Measurements from ENCODE around the gene NCK1.

Gene NCK1

GRCh38 chr3:136903899-136904298, 41.9 kb downstream of the NCK1 start (continued):
- TF ChIP-seq, protein P1, sequence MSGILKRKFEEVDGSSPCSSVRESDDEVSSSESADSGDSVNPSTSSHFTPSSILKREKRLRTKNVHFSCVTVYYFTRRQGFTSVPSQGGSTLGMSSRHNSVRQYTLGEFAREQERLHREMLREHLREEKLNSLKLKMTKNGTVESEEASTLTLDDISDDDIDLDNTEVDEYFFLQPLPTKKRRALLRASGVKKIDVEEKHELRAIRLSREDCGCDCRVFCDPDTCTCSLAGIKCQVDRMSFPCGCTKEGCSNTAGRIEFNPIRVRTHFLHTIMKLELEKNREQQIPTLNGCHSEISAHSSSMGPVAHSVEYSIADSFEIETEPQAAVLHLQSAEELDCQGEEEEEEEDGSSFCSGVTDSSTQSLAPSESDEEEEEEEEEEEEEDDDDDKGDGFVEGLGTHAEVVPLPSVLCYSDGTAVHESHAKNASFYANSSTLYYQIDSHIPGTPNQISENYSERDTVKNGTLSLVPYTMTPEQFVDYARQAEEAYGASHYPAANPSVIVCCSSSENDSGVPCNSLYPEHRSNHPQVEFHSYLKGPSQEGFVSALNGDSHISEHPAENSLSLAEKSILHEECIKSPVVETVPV (CRISPR knock-in tag; IDR thresholded peaks at IDR 0.05), result no peak

- TF ChIP-seq, protein P1 (CRISPR knock-in tag; IDR thresholded peaks at IDR 0.05), result no peak
- TF ChIP-seq, protein P2, sequence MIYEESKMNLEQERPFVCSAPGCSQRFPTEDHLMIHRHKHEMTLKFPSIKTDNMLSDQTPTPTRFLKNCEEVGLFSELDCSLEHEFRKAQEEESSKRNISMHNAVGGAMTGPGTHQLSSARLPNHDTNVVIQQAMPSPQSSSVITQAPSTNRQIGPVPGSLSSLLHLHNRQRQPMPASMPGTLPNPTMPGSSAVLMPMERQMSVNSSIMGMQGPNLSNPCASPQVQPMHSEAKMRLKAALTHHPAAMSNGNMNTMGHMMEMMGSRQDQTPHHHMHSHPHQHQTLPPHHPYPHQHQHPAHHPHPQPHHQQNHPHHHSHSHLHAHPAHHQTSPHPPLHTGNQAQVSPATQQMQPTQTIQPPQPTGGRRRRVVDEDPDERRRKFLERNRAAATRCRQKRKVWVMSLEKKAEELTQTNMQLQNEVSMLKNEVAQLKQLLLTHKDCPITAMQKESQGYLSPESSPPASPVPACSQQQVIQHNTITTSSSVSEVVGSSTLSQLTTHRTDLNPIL (CRISPR knock-in tag; IDR thresholded peaks at IDR 0.05; ENCODE audit: low read depth), result no peak
- TF ChIP-seq RARB (CRISPR knock-in tag; IDR thresholded peaks at IDR 0.05) (no peak), SNAI2 (CRISPR knock-in tag; IDR thresholded peaks at IDR 0.05) (no peak), ZNF70 (CRISPR knock-in tag; IDR thresholded peaks at IDR 0.05) (no peak), ZNF8 (CRISPR knock-in tag; IDR thresholded peaks at IDR 0.05) (no peak), TOX (CRISPR knock-in tag; IDR thresholded peaks at IDR 0.05; ENCODE audit: borderline replicate concordance) (no peak), OSR1 (CRISPR knock-in tag; IDR thresholded peaks at IDR 0.05) (no peak), CSDC2 (CRISPR knock-in tag; IDR thresholded peaks at IDR 0.05) (no peak), ZNF565 (CRISPR knock-in tag; conservative IDR thresholded peaks at IDR 0.05; ENCODE audit: low read depth) (no peak), BACH2 (CRISPR knock-in tag; IDR thresholded peaks at IDR 0.05; ENCODE audit: borderline replicate concordance) (no peak), ARNTL (CRISPR knock-in tag; IDR thresholded peaks at IDR 0.05; ENCODE audit: borderline replicate concordance, low read depth) (no peak), ZFP30 (CRISPR knock-in tag; IDR thresholded peaks at IDR 0.05) (no peak), ZFP3 (CRISPR knock-in tag; IDR thresholded peaks at IDR 0.05) (no peak), TCF4 (CRISPR knock-in tag; IDR thresholded peaks at IDR 0.05; ENCODE audit: borderline replicate concordance) (no peak), TSHZ2 (CRISPR knock-in tag; IDR thresholded peaks at IDR 0.05) (no peak), GLIS3 (CRISPR knock-in tag; IDR thresholded peaks at IDR 0.05) (no peak)
- no peak for ATAC-seq
Observed at GRCh38 chr3:136904746-136905145, 42.7 kb downstream of the NCK1 start.

DNA sequence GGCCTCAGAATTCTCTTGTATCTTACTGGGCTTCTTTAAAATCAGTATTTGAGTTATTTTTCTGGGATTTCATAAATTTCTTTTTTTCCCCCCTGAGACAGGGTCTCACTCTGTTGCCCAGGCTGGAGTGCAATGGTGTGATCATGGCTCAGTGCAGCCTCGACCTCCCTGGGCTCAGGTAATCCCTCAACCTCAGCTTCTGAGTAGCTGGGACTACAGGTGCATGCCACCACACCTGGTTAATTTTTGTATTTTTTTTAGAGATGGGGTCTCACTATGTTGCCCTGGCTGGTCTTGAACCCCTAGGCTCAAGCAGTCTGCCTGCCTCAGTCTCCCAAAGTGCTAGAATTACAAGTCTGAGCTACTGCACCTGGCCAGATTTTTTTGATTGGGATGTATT, 43.5 kb downstream of the NCK1 start:
- ATAC-seq, result no peak
- TF ChIP-seq RARB (CRISPR knock-in tag; IDR thresholded peaks at IDR 0.05), result no peak

GRCh38 chr3:136906725-136907124, 44.7 kb downstream of the NCK1 start:
- TF ChIP-seq ZNF8 (CRISPR knock-in tag; IDR thresholded peaks at IDR 0.05) (no peak), PATZ1 (CRISPR knock-in tag; IDR thresholded peaks at IDR 0.05; ENCODE audit: borderline replicate concordance) (no peak), TCF4 (CRISPR knock-in tag; IDR thresholded peaks at IDR 0.05; ENCODE audit: borderline replicate concordance) (no peak), OSR1 (CRISPR knock-in tag; IDR thresholded peaks at IDR 0.05) (no peak), SNAI2 (CRISPR knock-in tag; IDR thresholded peaks at IDR 0.05) (no peak), CSDC2 (CRISPR knock-in tag; IDR thresholded peaks at IDR 0.05) (no peak), ZFP3 (CRISPR knock-in tag; IDR thresholded peaks at IDR 0.05) (no peak), BACH2 (CRISPR knock-in tag; IDR thresholded peaks at IDR 0.05; ENCODE audit: borderline replicate concordance) (no peak), ZNF70 (CRISPR knock-in tag; IDR thresholded peaks at IDR 0.05) (no peak), RARB (CRISPR knock-in tag; IDR thresholded peaks at IDR 0.05) (no peak), ZNF565 (CRISPR knock-in tag; conservative IDR thresholded peaks at IDR 0.05; ENCODE audit: low read depth) (no peak), TSHZ2 (CRISPR knock-in tag; IDR thresholded peaks at IDR 0.05) (no peak), GLIS3 (CRISPR knock-in tag; IDR thresholded peaks at IDR 0.05) (no peak), ZFP30 (CRISPR knock-in tag; IDR thresholded peaks at IDR 0.05) (no peak)
- ATAC-seq, result no peak
